Aorta (tissue), 5 donors: Measurements from ENCODE around the gene CAMK1. TPM values are rescaled to one million over a fixed set of nuclear protein-coding genes. Genes with fewer than 3 reads are reported as not detected.

Experiments
- ATAC-seq: fragments of 200-7000 bp; cut with Tn5 transposase; one replicate; pipeline ENCODE4 v1.9.1; 2022; ENCODE audit warnings: moderate library complexity; ENCODE audit not compliant: low FRiP score
- DNase-seq, 2 donors: peaks; one replicate each; pipeline ENCODE4 v3.0.0-alpha.2; 2020
- H3K27ac ChIP-seq, 2 donors: one replicate each; pipeline ENCODE4 v1.5.1; 2013; ENCODE audit warnings: low read length in 2 of 2, mild to moderate bottlenecking in 2 of 2, moderate library complexity in 2 of 2, control low read depth in 1 of 2, inconsistent platforms in 1 of 2, low read depth in 1 of 2
- H3K27me3 ChIP-seq, 2 donors: one replicate each; pipeline ENCODE4 v1.6.1; 2013; ENCODE audit warnings: control low read depth in 1 of 2, low read length in 1 of 2, mild to moderate bottlenecking in 1 of 2, moderate library complexity in 1 of 2; ENCODE audit not compliant: insufficient read depth in 2 of 2, control insufficient read depth in 1 of 2
- H3K36me3 ChIP-seq, 2 donors: one replicate each; pipeline ENCODE4 v1.6.1; 2013; ENCODE audit warnings: control low read depth in 1 of 2, low read length in 1 of 2, mild to moderate bottlenecking in 1 of 2; ENCODE audit not compliant: insufficient read depth in 2 of 2, control insufficient read depth in 1 of 2
- H3K4me1 ChIP-seq, 2 donors: one replicate each; pipeline ENCODE4 v1.6.1; 2013; ENCODE audit warnings: low read length in 2 of 2, control low read depth in 1 of 2, mild to moderate bottlenecking in 1 of 2, moderate library complexity in 1 of 2; ENCODE audit not compliant: insufficient read depth in 2 of 2, control insufficient read depth in 1 of 2
- H3K4me3 ChIP-seq, 2 donors: one replicate each; pipeline ENCODE4 v1.5.1; 2013; ENCODE audit warnings: low read length in 2 of 2, control low read depth in 1 of 2, mild to moderate bottlenecking in 1 of 2
- H3K9me3 ChIP-seq: one replicate; pipeline ENCODE4 v1.6.1; 2013; ENCODE audit warnings: mild to moderate bottlenecking, low read length; ENCODE audit not compliant: control insufficient read depth
- WGBS, 2 donors: extraction: QIAGEN DNeasy Blood & Tissue Kit; methylation state at CpG; one replicate each; pipeline ENCODE4 v1.1.7; 2013; 5-methylcytosine and 5-hydroxymethylcytosine counted together
- intact Hi-C, 2 donors: fragments of 100-400 bp; cut with DNase I; formaldehyde crosslinking; loops; one replicate each; pipeline versions ENCODE4 v1.14.2 to v1.15.0; 2022
- polyA plus RNA-seq, 2 donors: library from polyadenylated mRNA; stranded (reverse); fragments of 200-250 nt; gene quantifications; one replicate each; pipeline ENCODE4 v1.2.3, GENCODE V29; 2013
- total RNA-seq, 2 donors: library from RNA; stranded (reverse); fragmentation: NEBNext Ultra II Directional; extraction: Animal tissue kit (Norgen Biotek cat#: 25700); gene quantifications; one replicate each; pipeline ENCODE4 v1.2.1, GENCODE V29; 2021
- donor health status: healthy with polysubstance abuse.
- donor health status: Bipolar disorder and iron deficiency.
- donor health status: DM: no; HTN: no; CAD: no.
- donor health status: DM: no; HTN: no; CAD: no.
- donor health status: DM: yes; HTN: yes; CAD: no.

The CAMK1 gene
- total and polyA plus RNA-seq, 4 donors = 24.7 to 58.0 (median 35.8) TPM

DNA sequence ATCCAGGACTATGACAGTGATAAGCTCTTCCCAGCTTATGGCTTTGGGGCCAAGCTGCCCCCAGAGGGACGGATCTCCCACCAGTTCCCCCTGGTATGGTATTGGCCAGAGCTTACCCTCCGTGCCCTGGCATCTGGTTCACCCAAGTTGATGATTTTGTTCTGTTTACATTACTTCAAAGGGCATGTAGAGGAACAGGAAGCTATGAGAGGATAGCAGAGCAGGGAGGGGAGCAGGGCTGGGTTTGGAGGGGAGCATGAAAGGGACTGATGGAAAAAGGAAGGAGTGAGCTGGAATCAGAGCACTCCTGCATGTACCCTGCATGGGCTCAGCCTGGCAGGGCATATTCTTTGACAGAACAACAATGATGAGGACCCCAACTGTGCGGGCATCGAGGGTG, 51.6 kb downstream of the CAMK1 start:
- Histone ChIP-seq H3K36me3 (no peaks in the 10 kb centered on the region), H3K27me3 (no peaks in the 10 kb centered on the region), H3K4me1 (no peaks in the 10 kb centered on the region), H3K27ac (no peak overlapping the region), H3K9me3 (no peaks in the 10 kb centered on the region), H3K4me3 (no peak overlapping the region)
- no peak for ATAC-seq
- no peak for DNase-seq
- intact Hi-C loops = loop anchor here in 1 of 2 donors (5.0 kb wide), 1 partner anchor 229 kb away; no protein-coding TSS in a partner anchor
- 74 to 78% methylated on average over 4 of the region's 4 CpGs for WGBS, 2 donors

DNA sequence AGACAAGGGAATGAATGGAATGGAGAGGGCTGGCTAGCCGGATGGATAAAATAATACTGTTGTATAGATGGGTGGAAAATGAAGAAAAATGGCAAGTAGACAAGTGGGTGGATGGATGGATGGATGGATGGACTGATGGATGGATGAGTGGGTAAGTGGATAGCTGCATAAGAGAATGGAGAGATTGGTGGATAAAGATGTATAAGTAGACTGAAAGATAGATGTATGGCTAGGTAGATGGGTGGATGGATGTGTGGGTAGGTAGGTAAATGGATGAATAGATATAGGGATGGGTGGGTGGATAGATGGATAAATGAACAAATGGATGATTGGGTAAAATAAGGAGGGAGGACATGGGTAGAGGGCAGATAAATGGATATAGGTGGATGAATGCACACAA, 52.2 kb downstream of the CAMK1 start:
- H3K27me3 ChIP-seq = no peaks in the 10 kb centered on the region
- intact Hi-C loops = loop anchor here in 1 of 2 donors (5.0 kb wide), 1 partner anchor 230 kb away; no protein-coding TSS in a partner anchor
- ATAC-seq (no peak), DNase-seq (no peak)
- H3K27ac ChIP-seq = no peak overlapping the region
- 84 to 92% methylated on average over 1 of the region's 1 CpG for WGBS, 2 donors
- H3K9me3 ChIP-seq = no peaks in the 10 kb centered on the region
- H3K4me1 ChIP-seq = no peaks in the 10 kb centered on the region
- no peaks in the 10 kb centered on the region for H3K36me3 ChIP-seq
- no peak overlapping the region for H3K4me3 ChIP-seq

DNA sequence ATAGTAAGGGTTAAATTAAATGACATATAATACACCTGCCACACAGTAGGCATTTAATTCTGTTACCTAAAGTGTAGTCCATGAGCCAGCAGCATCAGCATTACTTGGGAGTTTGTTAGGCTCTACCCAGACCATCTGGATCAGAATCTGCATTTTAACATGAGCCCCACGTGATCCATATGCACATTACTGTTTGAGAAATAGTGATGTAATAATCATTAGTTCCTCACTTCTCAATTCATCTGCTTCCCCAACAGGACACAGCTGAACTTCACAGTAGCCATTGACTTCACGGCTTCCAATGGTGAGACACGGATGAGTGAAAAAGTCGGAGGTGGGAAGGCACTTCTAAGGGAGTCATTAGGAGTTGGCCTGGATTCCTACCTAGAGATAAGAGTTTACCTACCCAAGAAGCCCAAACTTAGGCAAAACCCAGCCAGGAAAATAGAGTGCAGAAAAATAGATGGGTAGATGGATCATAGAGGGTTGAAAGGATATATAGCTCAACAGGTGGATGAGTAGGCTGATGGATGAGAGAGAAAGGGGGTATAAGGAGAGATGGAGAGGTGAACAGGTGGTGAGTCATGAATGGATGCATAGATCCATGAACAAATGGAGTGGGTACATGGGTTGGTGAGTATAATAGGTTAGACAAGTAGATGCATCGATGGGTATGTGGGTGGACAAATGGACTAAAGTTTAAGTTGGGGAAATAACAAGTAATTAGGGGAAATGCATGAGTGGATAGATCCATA, 52.8 kb downstream of the CAMK1 start:
- Histone ChIP-seq H3K27me3 (no peaks in the 10 kb centered on the region), H3K4me1 (no peaks in the 10 kb centered on the region), H3K4me3 (no peak overlapping the region), H3K27ac (no peak overlapping the region), H3K9me3 (no peaks in the 10 kb centered on the region), H3K36me3 (no peaks in the 10 kb centered on the region)
- no peak for ATAC-seq
- intact Hi-C loops = loop anchor here in 1 of 2 donors (5.0 kb wide), 1 partner anchor 230 kb away; no protein-coding TSS in a partner anchor
- no peak for DNase-seq
- WGBS, 2 donors = 80 to 85% methylated on average over 5 of the region's 5 CpGs

DNA sequence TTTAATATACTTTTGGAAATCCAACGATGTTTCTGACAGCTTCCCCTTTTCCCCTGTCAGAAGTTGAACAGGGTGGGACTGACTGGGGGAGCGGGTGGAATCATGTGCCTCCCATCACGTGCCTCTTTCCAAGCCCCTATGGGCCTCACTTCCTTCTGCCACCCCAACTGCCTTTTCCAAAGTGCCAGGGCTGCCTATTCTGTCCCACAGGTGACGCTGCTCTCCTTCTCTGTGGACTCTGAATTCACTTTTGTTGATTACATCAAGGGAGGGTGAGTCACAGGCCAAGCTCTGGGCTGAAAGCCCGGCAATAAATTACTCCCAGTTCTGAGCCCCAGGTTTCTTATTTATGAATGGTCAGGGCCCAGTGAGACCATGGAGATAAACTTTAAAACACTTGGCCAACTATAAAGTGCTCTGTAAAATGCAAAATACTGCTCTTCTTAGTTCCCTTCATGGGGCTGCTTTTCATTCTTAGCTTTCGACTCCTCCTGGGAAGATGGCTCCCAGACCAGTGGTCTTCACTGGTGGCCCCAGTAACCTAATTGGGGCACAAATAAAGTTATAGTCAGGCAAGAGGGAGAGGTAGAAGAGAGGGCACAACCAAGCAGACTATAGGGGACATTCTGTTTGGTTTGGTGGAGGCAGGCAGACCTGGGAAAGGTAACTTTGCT, 53.8 kb downstream of the CAMK1 start:
- H3K27me3 ChIP-seq = no peaks in the 10 kb centered on the region
- 13 to 20% methylated on average over 6 of the region's 6 CpGs for WGBS, 2 donors
- H3K9me3 ChIP-seq = no peaks in the 10 kb centered on the region
- H3K36me3 ChIP-seq = no peaks in the 10 kb centered on the region
- peak overlapping the region; percentile 15 to 52 for H3K27ac ChIP-seq
- H3K4me3 ChIP-seq = no peak overlapping the region
- DNase-seq (peak; percentile 89 to 90), ATAC-seq (peak; percentile 92)
- H3K4me1 ChIP-seq = no peaks in the 10 kb centered on the region
- intact Hi-C loops = loop anchor here in 1 of 2 donors (5.0 kb wide), 1 partner anchor 231 kb away; no protein-coding TSS in a partner anchor

DNA sequence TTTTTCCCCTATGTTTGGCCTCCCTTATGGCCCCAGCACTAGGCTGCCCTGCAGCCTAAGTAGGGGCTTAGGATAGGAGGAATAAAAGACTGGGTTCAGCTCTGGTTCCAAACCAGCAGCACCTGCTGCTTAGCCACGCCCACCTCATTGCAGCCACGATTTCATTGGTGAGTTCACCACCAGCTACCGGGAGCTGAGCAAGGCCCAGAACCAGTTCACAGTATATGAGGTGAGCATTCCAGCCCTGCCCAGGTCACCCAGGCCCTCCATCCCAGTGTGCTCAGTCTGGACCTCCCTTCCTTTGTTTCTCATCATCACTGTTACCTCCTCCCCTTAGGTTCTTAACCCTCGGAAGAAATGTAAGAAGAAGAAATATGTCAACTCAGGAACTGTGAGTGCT, 54.6 kb downstream of the CAMK1 start:
- Histone ChIP-seq H3K4me1 (no peaks in the 10 kb centered on the region), H3K36me3 (no peaks in the 10 kb centered on the region), H3K27ac (peak overlapping the region; percentile 15 to 42), H3K4me3 (no peak overlapping the region), H3K9me3 (no peaks in the 10 kb centered on the region), H3K27me3 (no peaks in the 10 kb centered on the region)
- intact Hi-C loops = loop anchor here in 1 of 2 donors (5.0 kb wide), 1 partner anchor 232 kb away; no protein-coding TSS in a partner anchor
- no peak for ATAC-seq
- 14 to 19% methylated on average over 4 of the region's 4 CpGs for WGBS, 2 donors
- no peak for DNase-seq

DNA sequence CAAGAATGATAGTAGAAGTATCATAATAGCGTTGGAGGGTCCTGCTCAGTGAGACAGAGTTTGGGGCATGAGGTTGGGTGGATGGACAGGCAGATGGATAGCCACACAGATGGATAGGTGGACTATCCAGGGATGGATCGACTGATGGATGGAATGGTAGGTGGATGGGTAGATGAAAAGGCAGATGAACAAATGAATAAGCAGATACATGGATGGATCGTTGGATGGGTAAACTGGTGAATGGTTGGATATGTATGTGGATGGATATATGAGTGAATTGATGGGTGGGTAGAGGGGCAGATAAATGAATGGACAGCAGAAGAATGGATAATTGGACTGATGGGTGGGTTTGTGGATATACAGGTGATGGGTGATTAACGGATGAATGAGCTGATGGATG, 56.6 kb downstream of the CAMK1 start:
- Histone ChIP-seq H3K27ac (no peak overlapping the region), H3K36me3 (no peaks in the 10 kb centered on the region), H3K9me3 (no peaks in the 10 kb centered on the region), H3K4me3 (no peak overlapping the region), H3K4me1 (no peaks in the 10 kb centered on the region), H3K27me3 (no peaks in the 10 kb centered on the region)
- ATAC-seq = no peak
- no peak for DNase-seq
- intact Hi-C loops = no loop called here
- WGBS, 2 donors = 82 to 89% methylated on average over 4 of the region's 4 CpGs

DNA sequence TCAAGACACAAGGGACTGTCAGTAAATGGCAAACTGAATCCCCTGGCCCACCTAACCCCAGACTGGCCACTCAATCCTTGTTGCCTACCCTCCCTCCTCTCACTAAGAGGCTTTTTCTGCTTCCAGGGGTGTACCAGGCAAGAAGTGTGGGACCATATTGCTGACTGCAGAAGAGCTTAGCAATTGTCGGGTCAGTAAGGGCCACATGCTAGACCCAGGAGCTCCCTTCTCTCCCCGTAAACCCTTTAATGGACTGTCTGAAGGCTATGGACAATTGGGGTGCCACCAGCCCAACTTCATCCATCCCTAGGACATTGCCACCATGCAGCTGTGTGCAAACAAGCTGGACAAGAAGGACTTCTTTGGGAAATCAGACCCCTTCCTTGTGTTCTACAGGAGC, 57.3 kb downstream of the CAMK1 start:
- ATAC-seq = no peak
- intact Hi-C loops = no loop called here

DNA sequence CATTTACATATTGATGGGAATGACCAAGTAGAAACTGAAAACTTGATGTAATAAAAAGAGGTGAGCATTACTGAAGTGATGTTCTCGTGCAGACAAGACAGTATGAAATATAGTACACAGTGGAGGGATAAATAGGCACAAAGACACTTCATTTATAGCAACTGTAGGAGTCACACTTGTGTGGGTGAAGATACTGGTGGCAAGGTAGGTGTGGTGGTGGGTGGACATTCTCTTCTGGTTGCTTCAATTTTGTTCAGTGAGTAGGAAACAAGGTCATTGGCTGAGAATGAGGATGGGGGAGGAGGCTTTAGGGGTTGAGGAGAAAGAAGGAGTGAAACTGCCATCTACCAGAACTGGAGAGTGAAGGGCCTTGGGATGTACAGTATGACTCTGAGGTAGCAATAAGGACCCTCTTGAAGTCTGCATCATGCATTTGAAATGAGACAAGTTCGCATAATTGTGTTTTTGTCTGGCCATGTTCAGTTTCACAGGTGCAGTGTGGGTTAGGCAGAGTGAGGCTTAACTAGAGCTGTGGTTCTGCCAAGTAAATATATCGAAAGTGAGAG, 59.5 kb downstream of the CAMK1 start:
- H3K27ac ChIP-seq = no peak overlapping the region
- no peaks in the 10 kb centered on the region for H3K36me3 ChIP-seq
- no peaks in the 10 kb centered on the region for H3K4me1 ChIP-seq
- no peaks in the 10 kb centered on the region for H3K9me3 ChIP-seq
- intact Hi-C loops = no loop called here
- 81 to 86% methylated on average over 3 of the region's 3 CpGs for WGBS, 2 donors
- no peaks in the 10 kb centered on the region for H3K27me3 ChIP-seq
- no peak overlapping the region for H3K4me3 ChIP-seq
- ATAC-seq = no peak
- DNase-seq = no peak

More for the DNA sequence above, 57.3 kb downstream of the CAMK1 start:
- no peak overlapping the region for H3K4me3 ChIP-seq
- no peaks in the 10 kb centered on the region for H3K27me3 ChIP-seq
- no peak overlapping the region for H3K27ac ChIP-seq
- WGBS, 2 donors = 67 to 86% methylated on average over 2 of the region's 2 CpGs
- no peaks in the 10 kb centered on the region for H3K4me1 ChIP-seq
- no peak for DNase-seq
- H3K36me3 ChIP-seq = no peaks in the 10 kb centered on the region
- H3K9me3 ChIP-seq = no peaks in the 10 kb centered on the region
